Measurements from ENCODE around the gene RAD51B.

The RAD51B gene

GRCh38 chr14:68556253-68556652, 736.7 kb downstream of the RAD51B start:
- Histone ChIP-seq H3K27ac (ENCODE audit: extremely low read depth, low read depth, low read length) (no peak overlapping the region), H3K4me1 (ENCODE audit: control insufficient read depth, insufficient read depth, low read length) (no peaks in the 10 kb centered on the region), H3K9me3 (ENCODE audit: control insufficient read depth, insufficient read depth, low read depth, low read length) (no peaks in the 10 kb centered on the region), H3K36me3 (ENCODE audit: control insufficient read depth in 2 of 2, insufficient read depth in 1 of 2, low read length in 2 of 2) (no peaks in the 10 kb centered on the region), H3K4me3 (ENCODE audit: low read depth, low read length) (no peak overlapping the region)
- POLR2A ChIA-PET: no interaction called here
- CTCF ChIA-PET: no interaction called here
- no peak for TF ChIP-seq ZBTB21 (tag by site-specific recombination; IDR thresholded peaks at IDR 0.05)
- no peak for TF ChIP-seq ZNF423 (tag by site-specific recombination; IDR thresholded peaks at IDR 0.05)
- TF ChIP-seq ZNF830 (tag by site-specific recombination; IDR thresholded peaks at IDR 0.05; ENCODE audit: low read depth): no peak
- no peak for TF ChIP-seq ZNF404 (tag by site-specific recombination; IDR thresholded peaks at IDR 0.05)
- TF ChIP-seq ZNF621 (tag by site-specific recombination; IDR thresholded peaks at IDR 0.05): no peak
- TF ChIP-seq, protein P1, sequence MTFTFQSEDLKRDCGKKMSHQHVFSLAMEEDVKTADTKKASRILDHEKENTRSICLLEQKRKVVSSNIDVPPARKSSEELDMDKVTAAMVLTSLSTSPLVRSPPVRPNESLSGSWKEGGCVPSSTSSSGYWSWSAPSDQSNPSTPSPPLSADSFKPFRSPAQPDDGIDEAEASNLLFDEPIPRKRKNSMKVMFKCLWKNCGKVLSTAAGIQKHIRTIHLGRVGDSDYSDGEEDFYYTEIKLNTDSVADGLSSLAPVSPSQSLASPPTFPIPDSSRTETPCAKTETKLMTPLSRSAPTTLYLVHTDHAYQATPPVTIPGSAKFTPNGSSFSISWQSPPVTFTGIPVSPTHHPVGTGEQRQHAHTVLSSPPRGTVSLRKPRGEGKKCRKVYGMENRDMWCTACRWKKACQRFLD (tag by site-specific recombination; IDR thresholded peaks at IDR 0.05): no peak
- no peak for TF ChIP-seq TSHZ1 (tag by site-specific recombination; IDR thresholded peaks at IDR 0.05; ENCODE audit: borderline replicate concordance)
- TF ChIP-seq ZNF221 (tag by site-specific recombination; IDR thresholded peaks at IDR 0.05; ENCODE audit: borderline replicate concordance): no peak
- TF ChIP-seq PATZ1 (tag by site-specific recombination; IDR thresholded peaks at IDR 0.05): no peak
- TF ChIP-seq, protein P2, sequence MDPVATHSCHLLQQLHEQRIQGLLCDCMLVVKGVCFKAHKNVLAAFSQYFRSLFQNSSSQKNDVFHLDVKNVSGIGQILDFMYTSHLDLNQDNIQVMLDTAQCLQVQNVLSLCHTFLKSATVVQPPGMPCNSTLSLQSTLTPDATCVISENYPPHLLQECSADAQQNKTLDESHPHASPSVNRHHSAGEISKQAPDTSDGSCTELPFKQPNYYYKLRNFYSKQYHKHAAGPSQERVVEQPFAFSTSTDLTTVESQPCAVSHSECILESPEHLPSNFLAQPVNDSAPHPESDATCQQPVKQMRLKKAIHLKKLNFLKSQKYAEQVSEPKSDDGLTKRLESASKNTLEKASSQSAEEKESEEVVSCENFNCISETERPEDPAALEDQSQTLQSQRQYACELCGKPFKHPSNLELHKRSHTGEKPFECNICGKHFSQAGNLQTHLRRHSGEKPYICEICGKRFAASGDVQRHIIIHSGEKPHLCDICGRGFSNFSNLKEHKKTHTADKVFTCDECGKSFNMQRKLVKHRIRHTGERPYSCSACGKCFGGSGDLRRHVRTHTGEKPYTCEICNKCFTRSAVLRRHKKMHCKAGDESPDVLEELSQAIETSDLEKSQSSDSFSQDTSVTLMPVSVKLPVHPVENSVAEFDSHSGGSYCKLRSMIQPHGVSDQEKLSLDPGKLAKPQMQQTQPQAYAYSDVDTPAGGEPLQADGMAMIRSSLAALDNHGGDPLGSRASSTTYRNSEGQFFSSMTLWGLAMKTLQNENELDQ (tag by site-specific recombination; IDR thresholded peaks at IDR 0.05; ENCODE audit: low read depth): no peak
- TF ChIP-seq ZNF768 (tag by site-specific recombination; IDR thresholded peaks at IDR 0.05): no peak
- no peak for TF ChIP-seq KLF8 (tag by site-specific recombination; IDR thresholded peaks at IDR 0.05)
- TF ChIP-seq ZNF37A (tag by site-specific recombination; IDR thresholded peaks at IDR 0.05): no peak
- TF ChIP-seq, protein P3, sequence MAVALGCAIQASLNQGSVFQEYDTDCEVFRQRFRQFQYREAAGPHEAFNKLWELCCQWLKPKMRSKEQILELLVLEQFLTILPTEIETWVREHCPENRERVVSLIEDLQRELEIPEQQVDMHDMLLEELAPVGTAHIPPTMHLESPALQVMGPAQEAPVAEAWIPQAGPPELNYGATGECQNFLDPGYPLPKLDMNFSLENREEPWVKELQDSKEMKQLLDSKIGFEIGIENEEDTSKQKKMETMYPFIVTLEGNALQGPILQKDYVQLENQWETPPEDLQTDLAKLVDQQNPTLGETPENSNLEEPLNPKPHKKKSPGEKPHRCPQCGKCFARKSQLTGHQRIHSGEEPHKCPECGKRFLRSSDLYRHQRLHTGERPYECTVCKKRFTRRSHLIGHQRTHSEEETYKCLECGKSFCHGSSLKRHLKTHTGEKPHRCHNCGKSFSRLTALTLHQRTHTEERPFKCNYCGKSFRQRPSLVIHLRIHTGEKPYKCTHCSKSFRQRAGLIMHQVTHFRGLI (tag by site-specific recombination; IDR thresholded peaks at IDR 0.05): no peak
- no peak for TF ChIP-seq ZNF184 (tag by site-specific recombination; IDR thresholded peaks at IDR 0.05)
- TF ChIP-seq, protein P4, sequence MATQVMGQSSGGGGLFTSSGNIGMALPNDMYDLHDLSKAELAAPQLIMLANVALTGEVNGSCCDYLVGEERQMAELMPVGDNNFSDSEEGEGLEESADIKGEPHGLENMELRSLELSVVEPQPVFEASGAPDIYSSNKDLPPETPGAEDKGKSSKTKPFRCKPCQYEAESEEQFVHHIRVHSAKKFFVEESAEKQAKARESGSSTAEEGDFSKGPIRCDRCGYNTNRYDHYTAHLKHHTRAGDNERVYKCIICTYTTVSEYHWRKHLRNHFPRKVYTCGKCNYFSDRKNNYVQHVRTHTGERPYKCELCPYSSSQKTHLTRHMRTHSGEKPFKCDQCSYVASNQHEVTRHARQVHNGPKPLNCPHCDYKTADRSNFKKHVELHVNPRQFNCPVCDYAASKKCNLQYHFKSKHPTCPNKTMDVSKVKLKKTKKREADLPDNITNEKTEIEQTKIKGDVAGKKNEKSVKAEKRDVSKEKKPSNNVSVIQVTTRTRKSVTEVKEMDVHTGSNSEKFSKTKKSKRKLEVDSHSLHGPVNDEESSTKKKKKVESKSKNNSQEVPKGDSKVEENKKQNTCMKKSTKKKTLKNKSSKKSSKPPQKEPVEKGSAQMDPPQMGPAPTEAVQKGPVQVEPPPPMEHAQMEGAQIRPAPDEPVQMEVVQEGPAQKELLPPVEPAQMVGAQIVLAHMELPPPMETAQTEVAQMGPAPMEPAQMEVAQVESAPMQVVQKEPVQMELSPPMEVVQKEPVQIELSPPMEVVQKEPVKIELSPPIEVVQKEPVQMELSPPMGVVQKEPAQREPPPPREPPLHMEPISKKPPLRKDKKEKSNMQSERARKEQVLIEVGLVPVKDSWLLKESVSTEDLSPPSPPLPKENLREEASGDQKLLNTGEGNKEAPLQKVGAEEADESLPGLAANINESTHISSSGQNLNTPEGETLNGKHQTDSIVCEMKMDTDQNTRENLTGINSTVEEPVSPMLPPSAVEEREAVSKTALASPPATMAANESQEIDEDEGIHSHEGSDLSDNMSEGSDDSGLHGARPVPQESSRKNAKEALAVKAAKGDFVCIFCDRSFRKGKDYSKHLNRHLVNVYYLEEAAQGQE (tag by site-specific recombination; IDR thresholded peaks at IDR 0.05): no peak
- TF ChIP-seq ZNF292 (tag by site-specific recombination; IDR thresholded peaks at IDR 0.05; ENCODE audit: borderline replicate concordance, low read depth): no peak

Measured in HEK293 (cell line).